Upper lobe of left lung (tissue), 4 donors: ENCODE data around the gene PSMA7.

Source experiments
- CTCF ChIP-seq, 6 experiments: fragments of 450-650 bp in 4 of 6; fragments of 200-600 bp in 2 of 6; sonication (generic) in 2 of 6; IDR thresholded peaks; one replicate each; pipeline ENCODE4 v1.5.1; 2016 to 2019; ENCODE audit warnings: antibody characterized with exemption in 6 of 6
- POLR2A ChIP-seq, 4 donors: fragments of 450-650 bp; IDR thresholded peaks; one replicate each; pipeline ENCODE4 v1.5.1; 2016 to 2017; ENCODE audit warnings: antibody characterized with exemption in 4 of 4, mild to moderate bottlenecking in 2 of 4
- POLR2AphosphoS5 ChIP-seq, 2 donors: sonication (generic); formaldehyde crosslinking; IDR thresholded peaks; one replicate each; pipeline ENCODE4 v1.5.1; 2017; ENCODE audit warnings: antibody characterized with exemption in 2 of 2

GRCh38 chr20:62186096-62186426 is 42.9 kb upstream of the PSMA7 start:
- no peak for TF ChIP-seq CTCF (IDR thresholded peaks at IDR 0.05)
- TF ChIP-seq POLR2A (IDR thresholded peaks at IDR 0.05): no peak
- TF ChIP-seq POLR2AphosphoS5 (IDR thresholded peaks at IDR 0.05): no peak
